Measurements from ENCODE around the gene MED22.

MED22 gene

GRCh38 chr9:133369422-133369821, 21.5 kb upstream of the MED22 start:
- Histone ChIP-seq H3K36me3 (ENCODE audit: control insufficient read depth, insufficient read depth, low read length) (peaks cover 42% of the 10 kb centered on the region), H3K27ac (ENCODE audit: insufficient read depth, low read length, poor library complexity, severe bottlenecking) (peak overlapping the region; percentile 97), H3K9me3 (ENCODE audit: control insufficient read depth, low read length) (no peaks in the 10 kb centered on the region), H3K4me1 (ENCODE audit: control insufficient read depth, insufficient read depth, low read length, poor library complexity, severe bottlenecking) (peaks cover 75% of the 10 kb centered on the region), H3K27me3 (replicated peaks; ENCODE audit: control insufficient read depth, insufficient read depth, low read length, poor library complexity, severe bottlenecking) (no peaks in the 10 kb centered on the region), H3K4me3 (ENCODE audit: insufficient read depth, low read depth, low read length, poor library complexity, severe bottlenecking) (peak overlapping the region; percentile 54)
- no peak for DNase-seq

GRCh38 chr9:133368249-133368881, 20.4 kb upstream of the MED22 start:
- no peak overlapping the region for H3K27ac ChIP-seq (ENCODE audit: insufficient read depth, low read length, poor library complexity, severe bottlenecking)
- no peaks in the 10 kb centered on the region for H3K9me3 ChIP-seq (ENCODE audit: control insufficient read depth, low read length)
- H3K27me3 ChIP-seq (replicated peaks; ENCODE audit: control insufficient read depth, insufficient read depth, low read length, poor library complexity, severe bottlenecking), result no peaks in the 10 kb centered on the region
- H3K4me3 ChIP-seq (ENCODE audit: insufficient read depth, low read depth, low read length, poor library complexity, severe bottlenecking), result no peak overlapping the region
- peaks cover 64% of the 10 kb centered on the region for H3K4me1 ChIP-seq (ENCODE audit: control insufficient read depth, insufficient read depth, low read length, poor library complexity, severe bottlenecking)
- H3K36me3 ChIP-seq (ENCODE audit: control insufficient read depth, insufficient read depth, low read length), result peaks cover 50% of the 10 kb centered on the region
- DNase-seq, result no peak

- Histone ChIP-seq H3K9me3 (ENCODE audit: control insufficient read depth, low read length) (no peaks in the 10 kb centered on the region), H3K27me3 (replicated peaks; ENCODE audit: control insufficient read depth, insufficient read depth, low read length, poor library complexity, severe bottlenecking) (no peaks in the 10 kb centered on the region), H3K4me1 (ENCODE audit: control insufficient read depth, insufficient read depth, low read length, poor library complexity, severe bottlenecking) (peaks cover 59% of the 10 kb centered on the region), H3K4me3 (ENCODE audit: insufficient read depth, low read depth, low read length, poor library complexity, severe bottlenecking) (no peak overlapping the region), H3K36me3 (ENCODE audit: control insufficient read depth, insufficient read depth, low read length) (peaks cover 56% of the 10 kb centered on the region), H3K27ac (ENCODE audit: insufficient read depth, low read length, poor library complexity, severe bottlenecking) (no peak overlapping the region)
- no peak for DNase-seq
Observed at GRCh38 chr9:133367778-133368177, 19.8 kb upstream of the MED22 start.

GRCh38 chr9:133367221-133367620, 19.3 kb upstream of the MED22 start:
- H3K36me3 ChIP-seq (ENCODE audit: control insufficient read depth, insufficient read depth, low read length), result peaks cover 61% of the 10 kb centered on the region
- no peak for DNase-seq
- no peak overlapping the region for H3K4me3 ChIP-seq (ENCODE audit: insufficient read depth, low read depth, low read length, poor library complexity, severe bottlenecking)
- H3K9me3 ChIP-seq (ENCODE audit: control insufficient read depth, low read length), result no peaks in the 10 kb centered on the region
- H3K27me3 ChIP-seq (replicated peaks; ENCODE audit: control insufficient read depth, insufficient read depth, low read length, poor library complexity, severe bottlenecking), result no peaks in the 10 kb centered on the region
- H3K27ac ChIP-seq (ENCODE audit: insufficient read depth, low read length, poor library complexity, severe bottlenecking), result no peak overlapping the region
- H3K4me1 ChIP-seq (ENCODE audit: control insufficient read depth, insufficient read depth, low read length, poor library complexity, severe bottlenecking), result peaks cover 53% of the 10 kb centered on the region

GRCh38 chr9:133366435-133366834, 18.5 kb upstream of the MED22 start:
- no peak overlapping the region for H3K4me3 ChIP-seq (ENCODE audit: insufficient read depth, low read depth, low read length, poor library complexity, severe bottlenecking)
- H3K9me3 ChIP-seq (ENCODE audit: control insufficient read depth, low read length), result no peaks in the 10 kb centered on the region
- no peaks in the 10 kb centered on the region for H3K27me3 ChIP-seq (replicated peaks; ENCODE audit: control insufficient read depth, insufficient read depth, low read length, poor library complexity, severe bottlenecking)
- H3K4me1 ChIP-seq (ENCODE audit: control insufficient read depth, insufficient read depth, low read length, poor library complexity, severe bottlenecking), result peaks cover 46% of the 10 kb centered on the region
- peaks cover 69% of the 10 kb centered on the region for H3K36me3 ChIP-seq (ENCODE audit: control insufficient read depth, insufficient read depth, low read length)
- DNase-seq, result no peak
- no peak overlapping the region for H3K27ac ChIP-seq (ENCODE audit: insufficient read depth, low read length, poor library complexity, severe bottlenecking)

- Histone ChIP-seq H3K36me3 (ENCODE audit: control insufficient read depth, insufficient read depth, low read length) (peaks cover 82% of the 10 kb centered on the region), H3K9me3 (ENCODE audit: control insufficient read depth, low read length) (no peaks in the 10 kb centered on the region), H3K4me1 (ENCODE audit: control insufficient read depth, insufficient read depth, low read length, poor library complexity, severe bottlenecking) (peaks cover 11% of the 10 kb centered on the region), H3K4me3 (ENCODE audit: insufficient read depth, low read depth, low read length, poor library complexity, severe bottlenecking) (no peak overlapping the region), H3K27me3 (replicated peaks; ENCODE audit: control insufficient read depth, insufficient read depth, low read length, poor library complexity, severe bottlenecking) (no peaks in the 10 kb centered on the region), H3K27ac (ENCODE audit: insufficient read depth, low read length, poor library complexity, severe bottlenecking) (no peak overlapping the region)
- no peak for DNase-seq
Observed at GRCh38 chr9:133362359-133363044, 14.6 kb upstream of the MED22 start.

- peaks cover 12% of the 10 kb centered on the region for H3K4me1 ChIP-seq (ENCODE audit: control insufficient read depth, insufficient read depth, low read length, poor library complexity, severe bottlenecking)
- no peak overlapping the region for H3K27ac ChIP-seq (ENCODE audit: insufficient read depth, low read length, poor library complexity, severe bottlenecking)
- no peak for DNase-seq
- no peaks in the 10 kb centered on the region for H3K27me3 ChIP-seq (replicated peaks; ENCODE audit: control insufficient read depth, insufficient read depth, low read length, poor library complexity, severe bottlenecking)
- no peak overlapping the region for H3K4me3 ChIP-seq (ENCODE audit: insufficient read depth, low read depth, low read length, poor library complexity, severe bottlenecking)
- no peaks in the 10 kb centered on the region for H3K9me3 ChIP-seq (ENCODE audit: control insufficient read depth, low read length)
- H3K36me3 ChIP-seq (ENCODE audit: control insufficient read depth, insufficient read depth, low read length), result peaks cover 73% of the 10 kb centered on the region
Observed at GRCh38 chr9:133361507-133362092, 13.7 kb upstream of the MED22 start.

- Histone ChIP-seq H3K27me3 (replicated peaks; ENCODE audit: control insufficient read depth, insufficient read depth, low read length, poor library complexity, severe bottlenecking) (no peaks in the 10 kb centered on the region), H3K4me1 (ENCODE audit: control insufficient read depth, insufficient read depth, low read length, poor library complexity, severe bottlenecking) (peaks cover 16% of the 10 kb centered on the region), H3K27ac (ENCODE audit: insufficient read depth, low read length, poor library complexity, severe bottlenecking) (no peak overlapping the region), H3K4me3 (ENCODE audit: insufficient read depth, low read depth, low read length, poor library complexity, severe bottlenecking) (no peak overlapping the region), H3K36me3 (ENCODE audit: control insufficient read depth, insufficient read depth, low read length) (peaks cover 64% of the 10 kb centered on the region), H3K9me3 (ENCODE audit: control insufficient read depth, low read length) (no peaks in the 10 kb centered on the region)
- no peak for DNase-seq
Observed at GRCh38 chr9:133360400-133361393, 12.8 kb upstream of the MED22 start.

- Histone ChIP-seq H3K4me1 (ENCODE audit: control insufficient read depth, insufficient read depth, low read length, poor library complexity, severe bottlenecking) (peaks cover 19% of the 10 kb centered on the region), H3K4me3 (ENCODE audit: insufficient read depth, low read depth, low read length, poor library complexity, severe bottlenecking) (no peak overlapping the region), H3K36me3 (ENCODE audit: control insufficient read depth, insufficient read depth, low read length) (peaks cover 53% of the 10 kb centered on the region), H3K9me3 (ENCODE audit: control insufficient read depth, low read length) (no peaks in the 10 kb centered on the region), H3K27me3 (replicated peaks; ENCODE audit: control insufficient read depth, insufficient read depth, low read length, poor library complexity, severe bottlenecking) (no peaks in the 10 kb centered on the region), H3K27ac (ENCODE audit: insufficient read depth, low read length, poor library complexity, severe bottlenecking) (no peak overlapping the region)
- DNase-seq, result no peak
Observed at GRCh38 chr9:133359399-133360175, 11.7 kb upstream of the MED22 start.
